Hepatocyte (in vitro differentiated cells): Measurements from ENCODE around the gene RADX. TPM values are rescaled to one million over a fixed set of nuclear protein-coding genes. Genes with fewer than 3 reads are reported as not detected.

Experiments
- DNase-seq: peaks from one replicate; pipeline ENCODE4 v3.0.0-alpha.2; 2016; ENCODE audit warnings: low spot score
- H2AFZ ChIP-seq: fragments of 200-600 bp; sonication (generic); 2 replicates; pipeline ENCODE4 v1.6.0; 2016; ENCODE audit warnings: antibody characterized with exemption, mild to moderate bottlenecking
- H3K27ac ChIP-seq: fragments of 200-600 bp; sonication (generic); 2 replicates; pipeline ENCODE4 v1.5.1; 2016; ENCODE audit warnings: mild to moderate bottlenecking
- H3K27me3 ChIP-seq: fragments of 200-600 bp; sonication (generic); 2 replicates; pipeline ENCODE4 v1.6.1; 2016
- H3K36me3 ChIP-seq: fragments of 200-600 bp; sonication (generic); replicated peaks from 2 replicates; pipeline ENCODE4 v1.5.1; 2016; ENCODE audit warnings: low read depth; ENCODE audit not compliant: insufficient read depth
- H3K4me1 ChIP-seq: fragments of 200-600 bp; sonication (generic); 2 replicates; pipeline ENCODE4 v1.5.1; 2016; ENCODE audit warnings: mild to moderate bottlenecking, moderate library complexity; ENCODE audit not compliant: insufficient read depth
- H3K4me2 ChIP-seq: fragments of 200-600 bp; sonication (generic); 2 replicates; pipeline ENCODE4 v1.6.0; 2016
- H3K4me3 ChIP-seq: fragments of 200-600 bp; sonication (generic); 2 replicates; pipeline ENCODE4 v1.5.1; 2016; ENCODE audit warnings: mild to moderate bottlenecking
- H3K79me2 ChIP-seq: fragments of 200-600 bp; sonication (generic); 2 replicates; pipeline ENCODE4 v1.6.0; 2017; ENCODE audit warnings: mild to moderate bottlenecking
- H3K9me2 ChIP-seq: fragments of 200-600 bp; sonication (generic); replicated peaks from 2 replicates; pipeline ENCODE4 v1.6.0; 2017; ENCODE audit warnings: mild to moderate bottlenecking; ENCODE audit not compliant: insufficient read depth
- H3K9me3 ChIP-seq: fragments of 200-600 bp; sonication (generic); 2 replicates; pipeline ENCODE4 v1.5.1; 2016; ENCODE audit warnings: low read depth, mild to moderate bottlenecking
- H4K20me1 ChIP-seq: fragments of 200-600 bp; sonication (generic); 2 replicates; pipeline ENCODE4 v1.6.0; 2016; ENCODE audit warnings: mild to moderate bottlenecking; ENCODE audit not compliant: insufficient read depth, poor library complexity, severe bottlenecking
- CTCF ChIP-seq: fragments of 200-600 bp; sonication (generic); IDR thresholded peaks from 2 replicates; pipeline ENCODE4 v1.5.1; 2016; ENCODE audit warnings: antibody characterized with exemption, mild to moderate bottlenecking; ENCODE audit not compliant: poor library complexity
- EZH2 ChIP-seq: fragments of 200-600 bp; sonication (generic); IDR thresholded peaks from 2 replicates; pipeline ENCODE4 v1.6.1; 2016; ENCODE audit warnings: antibody characterized with exemption, mild to moderate bottlenecking, borderline replicate concordance
- EZH2phosphoT487 ChIP-seq: fragments of 200-600 bp; sonication (generic); IDR thresholded peaks from one replicate; pipeline ENCODE4 v1.6.1; 2018; ENCODE audit warnings: antibody characterized with exemption, mild to moderate bottlenecking, low read depth, moderate library complexity; ENCODE audit not compliant: unreplicated experiment, severe bottlenecking
- WGBS: methylation state at CpG from one replicate; pipeline ENCODE4 v1.1.6; 2016; ENCODE audit warnings: low lambda C conversion rate; ENCODE audit errors: missing lambda C conversion rate; 5-methylcytosine and 5-hydroxymethylcytosine counted together
- polyA plus RNA-seq: library from polyadenylated mRNA; unstranded; fragments of >200 nt; fragmentation: Nextera tagmentation; extraction: Ambion mirVana; gene quantifications from 2 replicates; pipeline ENCODE4 v1.2.1, GENCODE V29; 2016
- total RNA-seq: library from RNA; depleted of rRNA; stranded (reverse); fragments of >200 nt; gene quantifications from 2 replicates; pipeline ENCODE4 v1.2.3, GENCODE V29; 2014

The RADX gene
- total and polyA plus RNA-seq, 2 experiments from 2014 or later: 2.9 to 4.2 TPM

GRCh38 chrX:106692425-106693065 lies 80.8 kb downstream of the RADX start:
- Histone ChIP-seq H3K4me2 (peak overlapping the region; percentile 60), H3K79me2 (no peaks in the 10 kb centered on the region), H3K9me2 (no peaks in the 10 kb centered on the region), H3K27me3 (no peaks in the 10 kb centered on the region), H3K9me3 (no peaks in the 10 kb centered on the region), H3K36me3 (no peaks in the 10 kb centered on the region), H4K20me1 (no peaks in the 10 kb centered on the region), H3K4me1 (no peaks in the 10 kb centered on the region), H3K27ac (peak overlapping the region; percentile 74), H3K4me3 (no peak overlapping the region), H2AFZ (no peak overlapping the region)
- WGBS: 64% methylated on average over 7 of the region's 7 CpGs
- TF ChIP-seq CTCF (no peak), EZH2 (no peak), EZH2phosphoT487 (no peak)
- DNase-seq: peak; percentile 13

DNA sequence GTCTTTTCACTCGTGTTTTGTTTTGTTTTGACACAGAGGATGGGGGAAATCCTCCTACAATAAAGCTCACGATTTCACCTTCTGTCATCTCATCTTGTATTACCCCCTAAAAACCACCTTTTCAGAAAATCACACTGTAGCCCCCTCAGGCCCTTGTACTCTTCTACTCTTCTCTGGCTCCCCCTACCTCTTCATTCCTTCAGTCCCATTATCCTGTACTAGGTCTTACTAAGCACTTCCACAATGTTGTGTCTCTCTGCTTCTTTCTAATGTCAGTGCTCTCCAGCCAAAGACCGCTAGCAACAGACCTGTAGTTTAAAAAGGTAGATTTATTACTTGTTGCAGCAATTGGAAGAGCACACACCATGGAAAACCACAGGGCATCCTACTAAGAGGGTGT lies 84.7 kb downstream of the RADX start:
- H3K79me2 ChIP-seq: no peaks in the 10 kb centered on the region
- peak overlapping the region; percentile 60 for H3K4me2 ChIP-seq
- H3K27ac ChIP-seq: no peak overlapping the region
- TF ChIP-seq EZH2 (no peak), EZH2phosphoT487 (no peak), CTCF (no peak)
- H3K4me3 ChIP-seq: no peak overlapping the region
- no peak overlapping the region for H2AFZ ChIP-seq
- DNase-seq: no peak
- H3K4me1 ChIP-seq: no peaks in the 10 kb centered on the region
- no peaks in the 10 kb centered on the region for H4K20me1 ChIP-seq
- H3K9me2 ChIP-seq: no peaks in the 10 kb centered on the region
- 51% methylated on average over 3 of the region's 3 CpGs for WGBS
- no peaks in the 10 kb centered on the region for H3K36me3 ChIP-seq
- H3K27me3 ChIP-seq: no peaks in the 10 kb centered on the region
- no peaks in the 10 kb centered on the region for H3K9me3 ChIP-seq

GRCh38 chrX:106698693-106699092 lies 86.9 kb downstream of the RADX start:
- no peaks in the 10 kb centered on the region for H4K20me1 ChIP-seq
- TF ChIP-seq CTCF: no peak
- no peak for TF ChIP-seq EZH2
- no peak for TF ChIP-seq EZH2phosphoT487
- H3K36me3 ChIP-seq: no peaks in the 10 kb centered on the region
- WGBS: 79% methylated on average over 3 of the region's 3 CpGs
- H3K4me3 ChIP-seq: no peak overlapping the region
- H2AFZ ChIP-seq: no peak overlapping the region
- H3K79me2 ChIP-seq: no peaks in the 10 kb centered on the region
- no peak overlapping the region for H3K27ac ChIP-seq
- H3K27me3 ChIP-seq: no peaks in the 10 kb centered on the region
- no peaks in the 10 kb centered on the region for H3K9me2 ChIP-seq
- no peaks in the 10 kb centered on the region for H3K9me3 ChIP-seq
- no peak for DNase-seq
- no peaks in the 10 kb centered on the region for H3K4me1 ChIP-seq
- no peak overlapping the region for H3K4me2 ChIP-seq

DNA sequence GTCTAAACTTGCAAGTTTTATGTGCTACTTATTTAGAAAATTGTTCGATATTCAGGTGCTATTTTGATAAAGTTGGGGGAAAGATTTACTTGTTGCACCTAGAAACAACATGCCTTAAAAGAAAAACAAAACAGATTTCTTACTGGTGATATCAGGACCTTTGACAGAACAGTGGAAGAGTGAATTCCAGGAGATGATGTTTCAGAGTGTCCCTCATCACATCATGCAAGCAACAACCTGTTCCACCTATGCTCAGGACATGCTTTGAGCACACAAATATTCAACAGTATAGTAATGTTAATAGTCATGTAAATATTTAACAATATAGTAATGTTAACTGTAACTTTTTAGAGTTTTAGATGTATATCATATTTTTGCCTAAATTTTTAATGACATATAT lies 90.9 kb downstream of the RADX start:
- H3K4me1 ChIP-seq: no peaks in the 10 kb centered on the region
- no peaks in the 10 kb centered on the region for H3K36me3 ChIP-seq
- no peaks in the 10 kb centered on the region for H3K27me3 ChIP-seq
- no peaks in the 10 kb centered on the region for H3K9me3 ChIP-seq
- H3K4me2 ChIP-seq: no peak overlapping the region
- H3K4me3 ChIP-seq: no peak overlapping the region
- H3K9me2 ChIP-seq: no peaks in the 10 kb centered on the region
- H4K20me1 ChIP-seq: no peaks in the 10 kb centered on the region
- TF ChIP-seq EZH2: no peak
- TF ChIP-seq CTCF: no peak
- no peak for TF ChIP-seq EZH2phosphoT487
- no peak overlapping the region for H3K27ac ChIP-seq
- 58% methylated on average over 1 of the region's 1 CpG for WGBS
- no peaks in the 10 kb centered on the region for H3K79me2 ChIP-seq
- H2AFZ ChIP-seq: no peak overlapping the region
- DNase-seq: no peak
